Retinal pigment epithelial cell (primary cell): ENCODE data around the gene IKZF1.

Experiments used
- DNase-seq: peaks from one replicate; pipeline ENCODE4 v3.0.0-alpha.2; 2010; ENCODE audit warnings: low read depth
- H3K4me3 ChIP-seq: 2 replicates; pipeline ENCODE4 v1.5.1; 2011; ENCODE audit warnings: mild to moderate bottlenecking, low read length, control low read depth, moderate library complexity
- TF ChIP-seq, protein P1 (sequence below): conservative IDR thresholded peaks from 2 replicates; pipeline ENCODE4 v1.5.1; 2011; ENCODE audit warnings: low read depth, low read length, control low read depth, inconsistent platforms

IKZF1 gene

DNA sequence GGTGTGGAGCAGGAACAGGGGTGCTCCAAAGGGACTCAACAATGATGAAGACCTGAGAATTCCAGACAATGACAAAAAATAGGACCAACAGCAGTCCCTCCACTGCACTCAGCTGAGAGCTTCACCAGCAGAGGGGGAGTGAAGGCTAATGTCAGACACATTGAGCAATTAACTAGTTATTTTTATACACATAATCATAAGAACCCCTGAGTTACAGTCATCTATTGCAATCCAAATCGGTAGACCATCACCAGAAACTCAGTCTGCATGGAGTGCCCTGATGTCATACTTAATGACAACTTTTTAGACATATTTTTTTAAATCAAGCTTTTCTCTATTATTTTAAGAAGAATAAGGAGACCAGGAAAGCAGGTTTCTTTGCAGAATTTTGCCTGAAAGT lies 30.6 kb upstream of the IKZF1 start:
- DNase-seq, result no peak
- TF ChIP-seq, protein P1, sequence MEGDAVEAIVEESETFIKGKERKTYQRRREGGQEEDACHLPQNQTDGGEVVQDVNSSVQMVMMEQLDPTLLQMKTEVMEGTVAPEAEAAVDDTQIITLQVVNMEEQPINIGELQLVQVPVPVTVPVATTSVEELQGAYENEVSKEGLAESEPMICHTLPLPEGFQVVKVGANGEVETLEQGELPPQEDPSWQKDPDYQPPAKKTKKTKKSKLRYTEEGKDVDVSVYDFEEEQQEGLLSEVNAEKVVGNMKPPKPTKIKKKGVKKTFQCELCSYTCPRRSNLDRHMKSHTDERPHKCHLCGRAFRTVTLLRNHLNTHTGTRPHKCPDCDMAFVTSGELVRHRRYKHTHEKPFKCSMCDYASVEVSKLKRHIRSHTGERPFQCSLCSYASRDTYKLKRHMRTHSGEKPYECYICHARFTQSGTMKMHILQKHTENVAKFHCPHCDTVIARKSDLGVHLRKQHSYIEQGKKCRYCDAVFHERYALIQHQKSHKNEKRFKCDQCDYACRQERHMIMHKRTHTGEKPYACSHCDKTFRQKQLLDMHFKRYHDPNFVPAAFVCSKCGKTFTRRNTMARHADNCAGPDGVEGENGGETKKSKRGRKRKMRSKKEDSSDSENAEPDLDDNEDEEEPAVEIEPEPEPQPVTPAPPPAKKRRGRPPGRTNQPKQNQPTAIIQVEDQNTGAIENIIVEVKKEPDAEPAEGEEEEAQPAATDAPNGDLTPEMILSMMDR, result no peak
- no peak overlapping the region for H3K4me3 ChIP-seq

DNA sequence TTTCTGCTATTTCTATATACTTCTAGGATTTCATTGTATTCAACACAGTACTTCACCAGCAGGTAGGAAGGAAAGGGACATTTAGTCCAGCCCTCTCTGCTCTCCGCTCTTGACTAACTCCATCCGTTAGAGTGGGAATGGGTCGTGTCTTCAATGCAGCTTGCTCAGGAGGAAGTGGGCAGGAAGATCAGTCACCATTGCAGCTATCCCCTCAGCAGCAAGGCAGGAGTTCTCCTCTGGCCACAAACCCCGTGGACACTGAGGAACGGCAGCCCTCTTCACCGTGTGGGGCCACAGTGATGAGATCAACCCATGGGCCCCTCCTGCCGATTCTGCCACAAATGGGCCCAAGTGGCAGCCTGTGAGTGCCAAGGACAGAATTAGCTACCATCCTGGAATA lies 30.2 kb upstream of the IKZF1 start:
- no peak overlapping the region for H3K4me3 ChIP-seq
- no peak for DNase-seq
- TF ChIP-seq, protein P1, result no peak

DNA sequence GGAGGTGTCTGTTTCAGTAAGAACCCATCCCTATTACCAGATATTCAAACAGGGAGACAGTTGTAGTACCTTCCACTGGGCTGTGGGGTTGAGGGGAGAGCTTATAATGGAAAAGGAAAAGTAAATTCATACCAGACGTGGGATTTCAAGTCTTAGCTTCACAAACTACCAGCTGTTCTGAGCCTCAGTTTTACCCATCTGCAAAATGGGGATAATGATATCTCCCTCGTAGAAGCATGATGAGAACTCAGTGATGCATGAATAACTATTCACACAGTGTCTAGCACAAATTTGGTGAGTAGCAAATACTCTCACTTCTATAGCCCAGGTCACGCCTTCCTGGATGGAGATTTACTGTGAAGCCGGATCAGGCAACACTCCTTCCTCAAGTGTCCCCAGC lies 29.1 kb upstream of the IKZF1 start:
- H3K4me3 ChIP-seq, result no peak overlapping the region
- no peak for DNase-seq
- TF ChIP-seq, protein P1, result no peak

DNA sequence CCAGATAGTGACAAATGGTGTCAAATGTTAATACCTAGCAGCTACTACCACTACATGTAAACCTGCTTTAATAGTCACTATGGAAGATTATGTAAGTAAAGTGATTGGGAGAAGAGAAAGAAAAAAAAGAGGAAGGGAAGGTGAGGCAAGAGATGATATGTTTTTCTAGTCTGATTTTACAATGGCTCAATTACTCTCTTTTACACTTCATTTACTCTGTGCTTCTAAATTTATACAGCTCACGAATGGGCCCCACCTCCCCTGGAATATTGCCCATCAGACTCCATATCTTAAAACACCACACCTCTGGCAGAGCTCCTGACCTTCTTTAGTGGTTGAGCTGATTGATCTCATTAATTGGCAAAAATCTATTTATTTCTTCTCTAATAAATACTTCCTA lies 28.0 kb upstream of the IKZF1 start:
- no peak for DNase-seq
- TF ChIP-seq, protein P1, result no peak
- H3K4me3 ChIP-seq, result no peak overlapping the region

DNA sequence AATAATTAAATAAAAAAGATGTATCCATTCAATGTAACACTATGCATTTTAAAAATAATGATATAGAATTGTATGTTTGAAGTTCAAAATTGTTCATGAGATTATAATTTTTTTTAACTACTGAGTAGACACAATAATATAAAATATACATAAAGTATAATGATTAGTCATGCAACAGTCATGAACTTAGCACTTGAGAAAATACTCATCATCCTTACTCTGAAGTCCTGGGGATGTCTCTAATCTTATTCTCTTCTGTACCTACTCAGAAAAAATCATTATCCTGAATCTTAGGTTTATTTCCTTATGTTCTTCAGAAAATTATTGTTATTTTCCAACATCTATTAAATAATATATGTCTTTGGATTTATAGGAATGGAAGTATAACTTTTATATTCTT lies 26.4 kb upstream of the IKZF1 start:
- TF ChIP-seq, protein P1, result no peak
- no peak for DNase-seq
- H3K4me3 ChIP-seq, result no peak overlapping the region

DNA sequence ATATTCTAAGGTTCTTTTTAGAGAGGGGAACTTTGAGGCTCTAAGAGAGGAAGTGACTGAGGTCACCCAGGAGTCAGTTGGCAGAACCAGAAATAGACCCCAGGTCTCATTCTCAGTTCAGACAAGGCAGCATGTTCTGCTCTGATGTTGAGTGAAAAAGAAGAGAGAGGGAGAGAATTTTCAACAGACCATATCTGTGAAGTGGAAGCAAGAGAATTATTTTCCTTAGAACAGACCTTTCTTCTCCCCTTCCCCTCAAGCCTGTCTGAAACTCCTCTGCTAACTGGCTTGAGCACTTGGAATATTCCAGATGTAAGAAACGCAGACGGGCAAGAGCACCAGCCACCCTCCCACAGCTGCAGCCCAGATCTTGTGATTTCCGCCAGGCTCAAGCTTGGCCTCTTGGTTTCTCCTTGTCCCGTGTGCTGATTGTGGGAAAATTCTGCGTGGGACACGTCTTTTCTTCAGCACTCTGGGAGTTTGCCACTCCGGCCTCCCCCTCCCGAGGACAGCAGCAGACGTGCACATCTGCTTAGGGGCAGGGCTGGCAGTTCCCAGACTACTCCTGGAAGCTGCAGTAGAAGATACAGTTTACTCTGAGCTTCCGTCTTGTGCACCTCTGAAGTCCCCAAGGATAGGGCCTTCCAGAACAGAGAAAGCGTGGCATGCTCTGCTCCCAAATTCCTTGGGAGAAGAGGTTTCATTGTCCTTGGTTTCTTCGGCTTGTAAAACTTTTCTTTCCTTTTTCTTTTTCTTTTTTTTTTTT lies 22.7 kb upstream of the IKZF1 start:
- TF ChIP-seq, protein P1, result no peak
- no peak overlapping the region for H3K4me3 ChIP-seq
- no peak for DNase-seq

DNA sequence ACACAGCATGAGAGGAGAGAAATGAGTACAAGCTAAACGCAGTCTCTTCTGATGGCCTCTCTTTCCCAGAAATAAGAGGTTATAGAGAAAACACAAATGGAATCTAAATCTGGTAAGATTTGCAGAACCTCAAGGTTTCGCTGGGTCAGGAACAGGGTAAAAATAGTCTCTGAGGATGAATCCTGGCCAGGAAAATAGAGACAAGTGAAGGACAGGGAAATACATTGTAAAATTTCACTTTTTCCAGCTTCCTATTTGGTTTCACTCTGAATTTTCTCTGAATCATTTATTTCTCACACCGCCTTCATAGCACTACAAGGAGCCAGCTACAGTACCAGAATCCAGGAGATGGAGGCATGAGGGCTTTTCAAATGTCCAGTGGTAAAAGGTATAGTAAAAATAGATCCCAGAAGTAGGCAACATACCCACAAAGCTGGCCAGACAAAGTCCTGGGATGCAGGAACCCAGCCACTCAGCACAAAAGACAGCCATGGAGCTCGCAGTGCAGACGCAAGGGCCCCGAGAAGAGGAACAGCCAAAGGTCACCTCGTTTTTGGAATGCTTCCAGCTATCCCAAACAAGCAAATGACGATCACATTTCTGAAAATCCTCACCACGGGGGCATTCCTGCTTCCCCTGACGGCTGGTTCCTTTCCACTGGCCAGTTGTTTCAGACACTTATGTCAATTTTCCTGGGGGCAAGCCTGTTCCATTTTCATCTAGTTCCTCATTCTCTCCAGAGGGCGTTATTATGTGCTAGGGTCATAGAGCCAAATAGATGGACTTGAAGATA lies 21.5 kb upstream of the IKZF1 start:
- TF ChIP-seq, protein P1, result no peak
- H3K4me3 ChIP-seq, result no peak overlapping the region
- no peak for DNase-seq
